CD4-positive, alpha-beta T cell treated with Interferon alpha-2 for 1 hour (primary cell): Measurements from ENCODE around the gene RERE.
"Not testable (repeated sequence)": the region's sequence is repeated elsewhere in the genome, so short reads cannot be mapped to it uniquely, and the experiment has no call there.

Experiments
- DNase-seq, 2 donors: peaks; one replicate each; pipeline ENCODE4 v3.0.0-alpha.2; 2020 to 2022

Gene RERE

DNA sequence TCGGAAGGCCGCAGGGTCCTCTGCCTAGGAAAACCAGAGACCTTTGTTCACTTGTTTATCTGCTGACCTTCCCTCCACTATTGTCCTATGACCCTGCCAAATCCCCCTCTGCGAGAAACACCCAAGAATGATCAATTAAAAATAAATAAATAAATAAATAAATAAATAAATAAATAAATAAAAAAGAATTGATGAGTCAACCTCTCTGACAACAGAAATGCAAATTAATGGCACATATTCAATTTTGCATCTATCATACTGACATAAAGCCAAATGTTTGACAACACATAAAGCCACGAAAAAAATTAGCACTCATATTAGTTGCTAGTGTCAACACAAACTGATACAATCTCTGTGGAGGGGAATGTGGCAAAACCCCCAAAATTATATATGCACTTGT is 314.5 kb downstream of the RERE start:
- DNase-seq, result not testable (repeated sequence)

DNA sequence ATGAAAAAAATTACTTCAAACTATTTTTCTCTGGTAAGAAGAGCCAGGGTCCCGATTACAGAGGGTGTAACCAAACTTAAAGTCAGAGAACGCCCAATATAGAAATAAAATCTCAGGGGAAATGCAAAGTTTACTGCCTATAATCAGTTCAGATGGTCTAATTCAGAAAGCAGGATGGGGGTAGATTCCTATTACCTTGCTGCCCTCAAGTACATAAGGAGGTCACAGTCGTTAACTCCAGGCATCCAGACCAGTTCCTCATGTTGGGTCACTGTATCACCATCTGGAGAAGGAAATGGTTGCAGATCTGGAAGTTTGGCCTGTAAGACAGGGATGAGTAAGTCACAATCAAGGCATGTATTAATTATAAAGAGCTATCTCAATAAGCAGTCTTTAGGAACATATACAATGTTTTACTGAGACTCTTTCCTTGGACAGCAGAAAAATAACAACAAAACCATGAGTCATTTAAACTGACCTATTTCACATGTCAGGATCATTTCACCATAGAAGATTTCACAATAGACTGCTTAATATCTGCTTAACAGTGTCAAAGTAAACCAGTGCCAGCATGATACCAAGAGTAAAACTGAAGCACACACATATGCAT is 320.1 kb downstream of the RERE start:
- DNase-seq, result no peak

DNA sequence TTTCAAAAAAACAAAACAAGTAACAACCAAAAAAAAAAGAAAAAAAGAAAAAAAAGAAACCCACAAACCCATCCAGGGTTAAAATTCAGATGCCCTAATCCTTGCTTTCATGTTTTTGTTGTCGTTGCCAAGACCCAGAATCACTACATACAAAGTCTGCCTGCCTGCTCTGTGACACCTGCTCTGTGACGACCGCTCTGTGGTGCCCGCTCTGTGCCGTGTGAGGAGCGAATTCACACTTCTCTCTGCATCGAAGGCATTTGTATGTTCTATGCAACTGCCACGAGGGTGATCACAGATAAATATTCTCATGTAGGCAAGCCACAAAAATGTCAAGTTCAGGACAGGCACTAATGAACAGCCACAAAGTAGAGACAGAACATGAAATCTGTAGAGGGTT is 321.0 kb downstream of the RERE start:
- DNase-seq, result peak; percentile 48 to 56

DNA sequence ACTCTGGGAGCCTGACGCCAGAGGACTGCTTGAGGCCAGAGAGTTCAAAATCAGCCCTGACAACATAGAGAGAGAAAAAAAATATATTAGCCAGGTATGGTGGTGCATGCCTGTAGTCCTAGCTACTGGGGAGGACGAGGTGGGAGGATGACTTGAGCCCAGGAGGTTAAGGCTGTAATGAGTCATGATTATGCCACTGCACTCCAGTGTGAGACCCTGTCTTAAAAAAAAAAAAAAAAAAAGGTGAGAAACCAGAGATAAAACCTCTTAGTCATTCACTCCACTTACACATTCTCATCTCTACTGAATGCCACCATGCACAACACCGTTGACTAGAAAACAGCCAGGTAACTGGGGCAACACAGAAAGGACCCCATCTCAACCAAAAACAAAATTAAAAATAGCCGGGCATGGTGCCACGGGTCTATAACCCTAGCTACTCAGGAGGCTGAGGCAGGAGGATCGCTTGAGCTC is 321.5 kb downstream of the RERE start:
- DNase-seq, result peak in 1 of 2 donors; percentile 21

DNA sequence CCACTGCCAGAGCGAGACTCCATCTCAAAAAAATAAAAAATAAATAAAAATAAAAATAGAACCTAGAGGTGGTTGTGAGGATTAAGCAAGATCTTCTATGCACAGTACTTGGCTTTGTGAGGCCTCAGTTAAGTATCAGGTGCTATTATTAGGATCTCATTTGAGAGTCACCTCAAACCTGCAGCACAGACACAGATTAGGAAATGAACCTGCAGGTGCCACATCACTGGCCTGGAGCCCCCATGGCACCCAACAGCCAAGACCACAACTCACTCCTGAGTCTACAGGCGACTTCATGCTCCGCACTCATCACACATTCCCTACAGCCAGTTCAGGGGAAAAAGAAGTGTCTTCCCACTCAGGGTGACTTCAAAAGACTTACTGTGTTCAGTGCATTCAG is 322.8 kb downstream of the RERE start:
- DNase-seq, result no peak

DNA sequence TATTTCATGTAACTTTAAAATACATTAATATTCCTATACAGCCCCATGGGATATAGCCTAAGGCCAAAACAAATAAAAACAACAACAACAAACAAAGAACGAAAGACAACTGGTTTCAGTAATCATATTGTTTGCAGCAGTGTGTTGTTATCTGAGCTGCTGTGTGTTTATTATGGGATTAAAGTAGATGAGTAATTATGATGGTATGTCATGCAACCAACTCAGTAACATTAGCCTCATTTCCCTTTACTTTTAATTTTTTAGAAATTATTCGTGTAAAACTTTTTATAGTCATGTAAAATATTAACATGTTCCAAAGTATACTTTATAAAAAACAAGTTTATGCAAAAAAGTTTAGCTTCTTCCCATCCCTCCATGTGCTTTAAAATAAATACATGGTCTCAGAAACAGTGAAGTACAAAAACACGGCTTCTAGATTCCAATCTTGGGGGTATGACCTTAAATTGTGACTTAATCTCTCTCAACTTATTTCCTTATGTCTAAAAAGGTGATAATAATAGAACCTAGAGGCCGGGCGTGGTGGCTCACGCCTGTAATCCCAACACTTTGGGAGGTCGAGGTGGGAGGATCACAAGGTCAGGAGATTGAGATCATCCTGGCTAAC is 323.4 kb downstream of the RERE start:
- no peak for DNase-seq

DNA sequence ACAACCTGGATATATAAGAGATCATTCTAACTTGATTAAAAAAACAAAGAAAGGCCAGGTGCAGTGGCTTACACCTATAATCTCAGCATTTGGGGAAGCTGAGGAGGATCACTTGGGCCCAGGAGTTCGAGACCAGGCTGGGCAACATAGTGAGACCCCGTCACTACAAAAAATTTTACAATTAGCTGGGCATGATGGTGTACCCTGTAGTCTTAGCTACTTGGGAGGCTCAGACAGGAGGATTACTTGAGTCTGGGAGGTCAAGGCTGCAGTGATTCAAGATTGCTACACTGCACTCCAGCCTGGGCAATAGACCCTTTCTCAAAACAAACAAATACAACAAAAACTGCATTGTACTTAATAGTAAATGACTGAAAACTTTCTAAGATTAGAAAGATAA is 330.2 kb downstream of the RERE start:
- DNase-seq, result no peak

DNA sequence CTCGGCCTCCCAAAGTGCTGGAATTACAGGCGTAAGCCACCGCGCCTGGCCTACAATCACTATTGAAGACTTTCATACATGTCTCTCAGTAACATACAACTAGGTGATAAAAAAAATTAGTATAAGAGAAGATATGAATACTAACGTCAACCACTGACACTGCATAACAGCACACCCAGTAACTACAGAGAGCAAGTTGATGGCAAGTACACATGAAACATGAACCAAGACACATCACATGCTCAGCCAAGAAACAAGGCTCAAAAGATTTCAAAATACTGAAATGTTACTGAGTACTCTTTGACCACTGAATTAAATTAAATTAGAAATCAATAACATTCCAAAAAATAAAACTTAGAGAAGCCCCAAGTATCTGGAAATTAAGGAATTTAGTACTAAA is 331.4 kb downstream of the RERE start:
- DNase-seq, result no peak

DNA sequence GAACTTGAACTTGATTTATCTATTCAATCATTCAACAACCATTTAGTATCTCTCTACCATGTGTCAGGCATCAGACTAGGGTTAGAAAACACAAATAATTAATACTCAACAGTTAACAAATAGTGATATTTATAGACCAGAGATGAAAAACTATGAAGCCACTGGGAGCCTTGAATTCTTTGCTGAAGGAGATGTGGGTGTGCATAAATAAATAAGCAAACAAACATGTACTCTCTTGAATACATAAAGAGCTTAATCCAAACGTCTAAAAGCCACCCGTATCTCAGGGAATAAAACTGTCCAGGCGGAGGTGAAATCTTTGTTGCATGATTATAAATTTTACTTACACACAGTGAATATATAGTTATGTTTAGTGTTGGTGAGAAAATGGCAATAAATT is 333.9 kb downstream of the RERE start:
- DNase-seq, result no peak

DNA sequence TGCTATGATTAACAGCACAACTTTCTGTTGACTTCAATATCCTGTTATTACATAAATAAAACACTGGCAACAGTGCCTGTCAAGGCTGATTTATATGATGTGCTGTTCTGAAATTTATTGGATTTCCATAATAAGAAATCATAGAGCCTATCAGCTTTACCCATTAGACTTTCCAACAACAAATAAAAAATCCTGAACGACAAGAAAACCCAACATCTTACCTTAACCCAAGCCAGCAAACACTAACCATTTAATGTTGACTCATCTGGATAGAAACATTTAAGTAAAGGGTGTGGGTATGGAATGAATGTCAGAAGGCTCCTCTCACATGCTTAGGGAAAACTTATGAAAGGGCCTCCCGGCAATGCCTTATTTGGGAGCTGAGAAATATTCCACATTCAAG is 334.5 kb downstream of the RERE start:
- DNase-seq, result no peak

DNA sequence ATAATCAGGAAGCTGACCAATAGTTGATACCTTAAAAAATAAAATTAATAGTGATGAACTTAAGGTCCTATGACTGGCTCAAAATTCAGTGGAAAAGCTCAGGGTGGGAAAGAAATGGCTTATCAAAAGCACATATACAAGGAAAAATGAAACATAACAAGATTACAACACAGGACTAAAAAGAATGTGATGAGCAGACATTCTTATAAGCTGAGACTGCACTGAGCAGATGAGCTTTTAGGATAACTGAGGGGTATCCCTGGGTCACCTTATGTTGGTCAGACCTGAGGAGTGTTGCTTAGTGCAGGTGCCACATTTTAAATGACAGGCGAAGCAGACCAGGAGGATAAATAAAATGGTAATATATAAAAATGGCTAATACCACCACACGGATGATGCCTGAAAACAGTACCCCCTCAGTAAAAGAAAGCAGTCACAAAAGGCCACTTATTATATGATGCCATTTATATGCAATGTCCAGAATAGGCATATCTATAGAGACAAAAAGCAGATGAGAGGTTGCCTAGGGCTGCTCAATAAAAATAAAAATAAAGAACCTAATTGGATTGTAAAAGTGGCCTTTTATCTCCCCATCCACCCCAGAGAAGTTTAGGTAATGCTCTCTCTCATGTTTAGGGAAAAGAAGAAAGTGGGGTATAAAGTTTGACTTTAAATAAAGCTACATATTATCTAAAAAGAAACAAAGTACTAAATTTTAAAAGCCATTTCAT is 335.6 kb downstream of the RERE start:
- DNase-seq, result no peak

DNA sequence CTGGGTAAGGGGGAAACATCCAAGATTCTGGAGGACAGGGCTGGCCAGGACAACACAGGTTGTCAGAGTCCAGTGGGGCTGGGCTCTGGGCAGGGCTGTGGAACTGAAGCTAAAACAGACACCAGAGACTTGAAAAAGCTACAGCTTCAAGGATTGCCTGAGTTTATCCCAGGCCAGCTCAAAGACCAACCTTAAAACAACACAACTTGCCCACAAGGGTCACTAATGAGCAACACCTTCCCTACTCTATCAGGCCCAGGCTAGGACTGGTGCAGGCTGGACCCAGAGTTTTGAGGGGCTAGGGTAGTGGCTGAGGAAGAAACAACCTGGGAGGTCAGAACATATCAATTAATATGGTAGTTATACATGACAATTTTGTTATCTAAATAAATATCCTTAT is 338.9 kb downstream of the RERE start:
- DNase-seq, result no peak

DNA sequence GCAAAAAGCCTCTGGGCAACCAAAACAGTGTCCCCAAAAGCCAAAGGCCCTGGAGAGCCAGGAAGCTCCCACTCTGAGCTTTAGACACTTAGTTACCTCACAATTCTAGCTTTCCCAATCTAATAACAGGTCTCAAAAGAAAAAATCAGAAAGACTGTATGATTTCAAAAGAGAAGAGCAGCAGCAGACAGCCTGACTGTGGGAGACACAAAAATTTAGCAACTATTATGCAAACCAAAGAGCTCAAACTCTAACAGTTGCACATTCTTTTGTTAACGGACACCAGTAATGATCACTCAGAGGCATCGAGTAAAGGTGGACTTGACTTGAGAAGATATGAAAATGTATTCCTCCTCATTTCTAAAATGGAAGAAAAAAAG is 339.5 kb downstream of the RERE start:
- DNase-seq, result no peak

DNA sequence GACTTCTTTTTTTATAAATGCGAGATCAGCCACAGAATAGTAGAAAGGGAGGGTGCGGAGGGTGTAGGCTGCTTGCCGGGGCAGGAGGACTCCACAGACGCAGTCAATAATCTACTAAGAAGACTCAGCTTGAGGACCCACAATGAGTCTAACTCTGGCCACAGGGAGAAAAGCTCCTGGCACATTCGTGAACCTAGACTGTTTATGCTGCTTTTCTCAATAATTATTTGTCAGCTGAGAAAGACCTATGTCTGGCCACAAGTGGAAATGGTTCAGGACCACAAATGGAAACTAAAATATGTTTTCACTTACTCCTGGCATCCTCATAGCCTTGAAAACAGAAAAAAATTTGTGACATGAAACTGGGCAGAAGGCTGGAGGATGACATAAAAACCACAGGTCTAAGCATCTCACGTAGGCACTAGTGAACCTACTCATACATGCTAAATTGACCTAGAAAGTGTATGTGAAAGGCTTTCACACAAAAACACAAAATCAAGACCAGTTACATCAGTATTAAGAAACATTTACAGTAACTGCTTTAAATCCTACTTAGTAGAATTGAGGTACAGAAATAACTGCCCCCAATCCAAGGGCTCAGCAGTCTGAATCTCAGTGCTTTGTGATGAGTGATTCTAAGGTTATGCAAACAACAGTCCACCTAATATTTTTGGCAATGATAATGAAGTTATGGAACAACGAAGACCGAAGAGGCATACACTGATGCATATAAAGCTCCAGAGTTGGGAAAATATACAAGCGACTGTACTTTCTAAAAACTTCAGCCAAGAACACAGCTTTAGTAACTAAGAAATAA is 340.1 kb downstream of the RERE start:
- no peak for DNase-seq

DNA sequence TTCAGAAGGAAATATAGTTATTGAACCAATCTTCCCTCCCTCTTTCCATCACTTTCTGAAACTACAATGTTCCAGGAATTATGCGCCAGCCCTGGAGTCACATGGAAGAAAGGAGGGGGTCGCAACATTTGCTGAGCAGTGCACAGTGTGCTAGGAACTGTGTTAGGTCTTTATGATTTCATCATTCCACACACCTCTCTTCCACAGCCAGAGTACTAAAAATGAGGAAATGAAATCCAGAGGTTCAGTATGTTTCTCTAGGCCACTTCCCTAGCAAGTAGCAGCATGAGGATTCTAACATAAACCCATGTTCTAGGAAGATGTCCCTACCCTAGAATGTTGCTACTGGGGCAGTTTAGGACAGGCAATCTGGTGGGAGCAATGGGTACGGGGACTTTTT is 341.4 kb downstream of the RERE start:
- no peak for DNase-seq

DNA sequence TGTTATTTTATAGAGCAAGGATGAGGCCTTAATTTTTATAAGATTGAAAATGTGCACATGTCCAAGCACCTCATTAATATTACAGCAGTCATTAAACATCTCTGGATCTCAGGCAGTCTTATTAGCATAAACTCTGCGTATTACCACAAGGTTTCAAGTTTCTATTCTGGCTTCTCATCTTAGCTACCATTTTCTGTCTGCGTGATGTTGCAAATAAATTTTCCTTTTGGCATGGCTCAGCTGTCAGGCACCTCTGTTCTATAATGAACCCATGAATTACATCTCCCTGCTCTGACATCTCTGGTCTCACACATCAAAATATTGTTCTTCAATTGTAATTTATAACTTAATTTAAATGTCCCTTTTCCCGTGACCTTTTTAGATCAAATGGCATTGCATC is 343.1 kb downstream of the RERE start:
- DNase-seq, result no peak

DNA sequence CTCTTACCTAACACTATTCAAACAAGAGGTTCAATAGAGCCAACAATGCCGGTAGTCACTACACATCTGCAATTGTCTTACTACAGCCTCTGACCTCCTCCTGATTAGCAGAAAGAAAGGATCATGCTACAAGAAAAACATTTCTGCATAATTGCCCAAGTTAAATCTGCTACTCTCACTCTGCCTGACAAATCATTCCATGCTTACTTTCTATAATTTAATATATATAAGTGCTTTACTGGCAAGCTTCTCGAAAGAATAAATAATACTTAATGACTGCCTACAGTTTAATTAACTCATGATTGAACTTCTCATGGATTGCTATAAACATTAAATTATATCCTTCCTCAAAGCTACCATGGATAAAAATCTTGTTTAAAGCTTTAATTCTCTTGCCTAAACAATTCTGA is 343.5 kb downstream of the RERE start:
- no peak for DNase-seq

DNA sequence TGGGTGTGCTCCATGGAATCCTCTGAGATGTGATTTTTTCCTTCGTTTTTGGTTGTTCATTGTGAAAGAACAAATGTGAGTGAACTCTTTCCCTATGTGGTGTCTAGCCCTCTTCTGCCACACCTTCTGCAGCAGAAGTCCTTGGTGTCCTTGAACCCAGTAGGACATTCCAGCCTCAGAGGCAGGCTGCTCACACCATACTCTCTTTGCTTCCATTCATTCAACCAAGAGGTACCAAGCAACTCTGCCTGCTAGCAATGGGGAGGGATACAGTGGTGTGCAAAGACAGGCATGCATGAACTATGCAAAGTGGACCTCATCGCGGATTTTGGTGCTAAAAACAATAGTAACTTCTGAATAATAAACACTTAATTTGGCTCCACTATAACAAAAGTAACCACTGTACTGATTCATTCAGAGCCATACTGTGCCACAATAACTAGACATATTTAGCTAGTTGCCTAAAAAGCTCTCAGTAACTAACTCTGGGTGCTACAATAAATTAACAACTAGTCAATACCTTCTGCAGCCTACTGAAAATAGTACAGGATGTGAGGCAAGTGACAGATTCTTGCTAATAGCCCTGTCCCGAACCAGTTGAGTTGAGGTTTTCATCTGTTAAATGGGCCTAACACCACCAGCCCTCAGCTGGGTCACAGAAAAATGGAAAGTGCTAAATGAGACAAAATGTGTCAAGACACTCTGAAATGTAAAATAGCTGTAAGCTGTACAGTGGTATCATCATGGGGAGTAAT is 344.1 kb downstream of the RERE start:
- peak in 1 of 2 donors; percentile 10 for DNase-seq

DNA sequence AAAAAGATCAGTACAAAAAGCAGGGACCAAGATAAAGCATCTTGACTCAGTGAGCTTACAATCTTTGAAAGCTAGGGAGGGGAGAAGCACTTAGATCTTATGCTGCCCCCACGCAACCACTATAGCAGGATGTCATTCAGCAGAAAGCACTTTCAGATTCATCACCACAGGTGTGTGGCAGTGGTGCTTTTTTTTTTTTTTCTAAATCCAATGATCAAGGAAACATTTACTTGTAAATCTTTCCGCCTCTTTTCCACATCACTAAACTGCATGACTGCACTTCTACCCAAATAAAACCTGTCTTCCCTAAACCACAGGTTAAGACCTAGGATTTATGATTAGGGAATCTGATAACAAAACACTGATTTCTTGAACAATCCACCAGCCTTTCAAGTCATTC is 344.8 kb downstream of the RERE start:
- peak; percentile 9 to 41 for DNase-seq

DNA sequence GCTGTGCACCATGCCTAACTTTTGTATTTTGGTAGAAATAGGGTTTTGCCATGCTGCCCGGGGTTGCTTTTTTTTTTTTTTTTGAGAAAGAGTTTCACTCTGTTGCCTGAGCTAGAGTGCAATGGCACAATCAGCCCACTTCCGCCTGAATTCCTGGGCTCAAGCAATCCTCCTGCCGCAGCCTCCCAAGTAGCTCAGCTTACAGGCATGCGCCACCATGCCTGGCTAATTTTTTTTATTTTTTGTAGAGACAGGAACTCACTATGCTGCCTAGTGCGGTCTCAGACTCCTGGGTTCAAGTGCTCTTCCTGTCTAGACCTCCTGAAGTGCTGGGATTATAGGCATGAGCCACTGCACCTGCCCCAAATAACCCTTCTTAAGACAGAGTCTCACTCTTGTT is 346.0 kb downstream of the RERE start:
- DNase-seq, result no peak

DNA sequence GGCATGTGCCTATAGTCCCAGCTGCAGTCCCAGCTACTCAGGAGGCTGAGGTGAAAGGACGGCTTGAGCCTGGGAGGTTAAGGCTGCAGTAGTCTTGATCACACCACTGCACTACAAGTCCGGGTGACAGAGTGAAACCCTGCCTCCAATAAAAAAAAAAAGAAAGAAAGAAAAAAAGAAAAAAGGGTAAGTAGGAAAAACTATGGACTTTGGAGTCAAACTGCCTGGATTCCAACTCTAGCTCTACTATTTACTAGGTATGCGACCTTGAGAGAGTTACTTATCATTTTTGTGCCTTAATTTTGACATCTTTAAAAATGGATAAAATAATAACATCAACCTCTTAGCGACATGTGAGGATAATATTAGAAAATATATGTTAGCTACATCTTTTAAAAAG is 348.7 kb downstream of the RERE start:
- DNase-seq, result no peak

DNA sequence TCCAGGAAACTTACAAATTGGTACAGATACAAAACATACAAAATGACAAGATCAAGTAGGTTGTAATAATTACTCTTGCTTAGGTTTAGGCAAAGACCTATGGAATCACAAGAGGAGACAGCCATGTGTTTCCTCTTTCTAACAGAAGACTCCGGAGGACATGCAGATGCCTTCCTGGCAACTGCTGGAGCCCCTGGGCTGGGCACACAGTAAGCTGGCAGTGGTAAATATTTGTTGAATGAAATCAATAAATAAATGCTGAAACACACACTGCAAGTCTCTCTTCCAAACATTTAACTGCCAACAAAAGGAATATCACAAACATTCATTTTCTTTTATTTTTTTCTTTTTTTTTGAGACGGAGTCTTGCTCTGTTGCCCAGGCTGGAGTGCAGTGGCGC is 350.1 kb downstream of the RERE start:
- DNase-seq, result no peak

DNA sequence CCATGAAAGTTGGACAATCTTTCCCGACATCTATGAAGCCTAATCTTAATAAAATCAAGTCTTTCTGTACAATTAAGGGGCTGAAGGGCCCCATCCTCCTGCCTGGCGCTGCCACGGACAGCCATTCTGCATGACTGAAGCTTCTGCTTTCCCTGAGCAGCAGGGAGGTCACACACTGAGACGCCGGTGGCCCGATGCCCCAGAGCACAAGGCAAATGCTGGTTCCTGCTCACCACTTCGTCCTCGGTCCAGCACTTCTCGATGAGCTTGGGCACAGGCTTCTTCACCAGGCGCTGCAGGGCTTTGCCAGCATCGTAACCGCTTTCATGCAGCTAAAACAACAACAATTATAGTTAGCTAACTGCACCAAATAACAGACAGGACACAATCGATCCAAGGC is 351.7 kb downstream of the RERE start:
- DNase-seq, result no peak
